HepG2 (cell line): ENCODE data around the gene PSMC2. TPM values are rescaled to one million over a fixed set of nuclear protein-coding genes. Genes with fewer than 3 reads are reported as not detected.
A peak's percentile ranks its signal among the peaks of the same experiment; 100 is the strongest.

Experiments used
- ATAC-seq: fragments of 200-7000 bp; cut with Tn5 transposase; 3 replicates; pipeline ENCODE4 v1.9.1; 2020; ENCODE audit warnings: mild to moderate bottlenecking, moderate library complexity
- BruUV-seq: library from RNA; stranded (reverse); fragments of 400-500 nt; replicated peaks from 2 replicates; lab custom pipeline; 2021; lab: Mats Ljungman, UMichigan
- CTCF ChIA-PET: fragments of 300-600 bp; formaldehyde crosslinking; extraction: SDS; loops from one replicate; lab custom pipeline; 2021; ENCODE audit warnings: low total read pairs, inconsistent platforms, low intra/inter-chr PET ratio; lab: Yijun Ruan, JAX
- POLR2A ChIA-PET: fragments of 350-600 bp; sonication (Branson Sonifier 250); formaldehyde crosslinking; loops from one replicate; lab custom pipeline; 2020; ENCODE audit warnings: antibody characterized with exemption, inconsistent platforms; lab: Yijun Ruan, JAX
- DNase-seq: peaks from one replicate; pipeline ENCODE4 v3.0.0-alpha.2; 2015; ENCODE audit warnings: low spot score
- FAIRE-seq: peaks from 3 replicates; lab custom pipeline; 2011; peaks lifted over from hg19 to GRCh38; lab: Jason Lieb, UNC
- H2AFZ ChIP-seq: one replicate; pipeline ENCODE4 v1.6.1; 2011; ENCODE audit warnings: low read length, inconsistent platforms
- H3K27ac ChIP-seq: fragments of 300-600 bp; 3 replicates; pipeline ENCODE4 v1.8.0; 2011; ENCODE audit warnings: mixed run types, mild to moderate bottlenecking, mixed read lengths, low read length, inconsistent platforms; ENCODE audit not compliant: insufficient read depth; ENCODE audit errors: extremely low read length
- H3K27me3 ChIP-seq, 2 experiments: fragments of 200-600 bp in 1 of 2; 2 replicates in 1 of 2; 3 replicates in 1 of 2; pipeline versions ENCODE4 v1.6.0 to v1.8.0; 2011; ENCODE audit warnings: low read length in 2 of 2, mild to moderate bottlenecking in 2 of 2, moderate library complexity in 2 of 2, inconsistent platforms in 1 of 2; ENCODE audit not compliant: insufficient read depth in 2 of 2, control insufficient read depth in 1 of 2
- H3K36me3 ChIP-seq, 2 experiments: fragments of 200-600 bp in 1 of 2; replicated peaks in 1 of 2; 2 replicates in 1 of 2; 3 replicates in 1 of 2; pipeline versions ENCODE4 v1.5.1 to v1.8.0; 2011; ENCODE audit warnings: low read length in 2 of 2, inconsistent platforms in 1 of 2; ENCODE audit not compliant: insufficient read depth in 2 of 2, control insufficient read depth in 1 of 2
- H3K4me1 ChIP-seq: 2 replicates; pipeline ENCODE4 v1.5.1; 2012; ENCODE audit warnings: low read length, inconsistent platforms; ENCODE audit not compliant: insufficient read depth
- H3K4me2 ChIP-seq: 2 replicates; pipeline ENCODE4 v1.6.0; 2011; ENCODE audit warnings: low read depth, low read length, inconsistent platforms
- H3K4me3 ChIP-seq, 3 experiments: fragments of 200-600 bp in 1 of 3; sonication (generic), shearing (Covaris generic) in 1 of 3; replicated peaks in 1 of 3; 2 replicates each; pipeline ENCODE4 v1.5.1; 2011 to 2016; ENCODE audit warnings: low read length in 3 of 3, inconsistent platforms in 2 of 3, low read depth in 2 of 3, mild to moderate bottlenecking in 2 of 3, control low read depth in 1 of 3, mixed read lengths in 1 of 3; ENCODE audit not compliant: insufficient read depth in 1 of 3
- H3K79me2 ChIP-seq: one replicate; pipeline ENCODE4 v1.6.1; 2011; ENCODE audit warnings: low read length, inconsistent platforms; ENCODE audit not compliant: insufficient read depth
- H3K9ac ChIP-seq: 2 replicates; pipeline ENCODE4 v1.6.0; 2011; ENCODE audit warnings: mild to moderate bottlenecking, low read depth, low read length, inconsistent platforms; ENCODE audit not compliant: insufficient read depth
- H3K9me3 ChIP-seq: 2 replicates; pipeline ENCODE4 v1.5.1; 2012; ENCODE audit warnings: mild to moderate bottlenecking, low read length
- H4K20me1 ChIP-seq: 2 replicates; pipeline ENCODE4 v1.6.0; 2011; ENCODE audit warnings: inconsistent platforms, mild to moderate bottlenecking, low read length, moderate library complexity; ENCODE audit not compliant: insufficient read depth
- ESRRA ChIP-seq: sonication (generic); formaldehyde crosslinking; IDR thresholded peaks from 2 replicates; pipeline ENCODE4 v1.5.1; 2020; ENCODE audit warnings: mild to moderate bottlenecking, low read depth, missing genetic modification reagents
- ISL2 ChIP-seq: sonication (generic); formaldehyde crosslinking; IDR thresholded peaks from 2 replicates; pipeline ENCODE4 v1.5.0; 2020; ENCODE audit warnings: missing genetic modification reagents
- KDM4B ChIP-seq: sonication (generic); formaldehyde crosslinking; IDR thresholded peaks from 2 replicates; pipeline ENCODE4 v1.4.0; 2020; ENCODE audit warnings: missing genetic modification reagents
- MXD4 ChIP-seq: IDR thresholded peaks from 2 replicates; pipeline ENCODE4 v1.6.1; 2016; ENCODE audit warnings: mild to moderate bottlenecking, missing biosample characterization, missing genetic modification reagents
- REL ChIP-seq: sonication (generic); formaldehyde crosslinking; conservative IDR thresholded peaks from 2 replicates; pipeline ENCODE4 v1.8.0; 2022; ENCODE audit warnings: mild to moderate bottlenecking, missing genetic modification reagents, moderate library complexity
- SOX6 ChIP-seq, 2 experiments: fragments of 450-650 bp in 1 of 2; sonication (generic) in 1 of 2; formaldehyde crosslinking in 1 of 2; IDR thresholded peaks; 2 replicates each; pipeline versions ENCODE4 v1.4.0 to v1.6.1; 2017 to 2020; ENCODE audit warnings: antibody characterized with exemption in 1 of 2, mild to moderate bottlenecking in 1 of 2, missing genetic modification reagents in 1 of 2
- XBP1 ChIP-seq: sonication (generic); formaldehyde crosslinking; IDR thresholded peaks from 2 replicates; pipeline ENCODE4 v1.5.0; 2020; ENCODE audit warnings: missing genetic modification reagents
- ZBTB1 ChIP-seq: sonication (generic); formaldehyde crosslinking; IDR thresholded peaks from 2 replicates; pipeline ENCODE4 v1.4.0; 2020; ENCODE audit warnings: missing genetic modification reagents, borderline replicate concordance
- ZKSCAN5 ChIP-seq: sonication (generic); formaldehyde crosslinking; IDR thresholded peaks from 2 replicates; pipeline ENCODE4 v1.5.1; 2020; ENCODE audit warnings: mild to moderate bottlenecking, missing genetic modification reagents
- ZNF274 ChIP-seq: sonication (generic); formaldehyde crosslinking; IDR thresholded peaks from 2 replicates; pipeline ENCODE4 v1.5.1; 2020; ENCODE audit warnings: mild to moderate bottlenecking, missing genetic modification reagents
- ZNF382 ChIP-seq: sonication (generic); formaldehyde crosslinking; IDR thresholded peaks from 2 replicates; pipeline ENCODE4 v1.5.0; 2020; ENCODE audit warnings: missing genetic modification reagents, mild to moderate bottlenecking, borderline replicate concordance
- ZNF549 ChIP-seq: sonication (generic); formaldehyde crosslinking; IDR thresholded peaks from 2 replicates; pipeline ENCODE4 v1.5.0; 2020; ENCODE audit warnings: missing genetic modification reagents
- ZNF564 ChIP-seq: sonication (generic); formaldehyde crosslinking; IDR thresholded peaks from 2 replicates; pipeline ENCODE4 v1.8.1; 2023; ENCODE audit warnings: mild to moderate bottlenecking, missing genetic modification reagents
- ZNF619 ChIP-seq: sonication (generic); formaldehyde crosslinking; IDR thresholded peaks from 2 replicates; pipeline ENCODE4 v1.4.0; 2020; ENCODE audit warnings: mild to moderate bottlenecking, missing genetic modification reagents
- ZUFSP ChIP-seq: sonication (generic); formaldehyde crosslinking; IDR thresholded peaks from 2 replicates; pipeline ENCODE4 v1.9.0; 2021; ENCODE audit warnings: missing genetic modification reagents, mild to moderate bottlenecking, borderline replicate concordance
- WGBS: methylation state at CpG from one replicate; pipeline ENCODE4 v1.1.6; 2017; ENCODE audit warnings: low lambda C conversion rate; 5-methylcytosine and 5-hydroxymethylcytosine counted together
- in situ Hi-C: cut with HindIII; loops from 2 replicates; pipeline ENCODE4 v1.10.0; 2017; ENCODE audit warnings: low pct_unique_long_range_greater_than_20kb; ENCODE audit not compliant: extremely low pct_ligation_motif_present
- intact Hi-C: fragments of 100-400 bp; cut with micrococcal nuclease; formaldehyde crosslinking; loops from one replicate; pipeline ENCODE4 v1.10.0; 2022; ENCODE audit not compliant: unreplicated experiment
- polyA plus RNA-seq, 8 experiments: library from polyadenylated mRNA; depleted of rRNA in 3 of 8; stranded (reverse) in 7 of 8; unstranded in 1 of 8; fragments of >200 nt; fragmentation: Illumina TruSeq in 4 of 8; extraction: Trizol in 4 of 8; gene quantifications; 2 replicates each; pipeline versions ENCODE4 v1.2.1 to v1.2.3, GENCODE V29; 2011 to 2016; ENCODE audit warnings: low read depth in 4 of 8, missing spikeins in 1 of 8, mixed read lengths in 1 of 8; ENCODE audit not compliant: insufficient read depth in 1 of 8
- total RNA-seq, 5 experiments: library from RNA; depleted of rRNA; stranded (reverse); fragments of >200 nt; fragmentation: Illumina TruSeq; extraction: Trizol; gene quantifications; 2 replicates each; pipeline ENCODE4 v1.2.3, GENCODE V29; 2016; ENCODE audit warnings: low read depth in 1 of 5
- TF ChIP-seq, protein P1 (sequence below): sonication (generic); formaldehyde crosslinking; IDR thresholded peaks from 2 replicates; pipeline ENCODE4 v1.4.0; 2020; ENCODE audit warnings: low read depth, mild to moderate bottlenecking, missing genetic modification reagents
- TF ChIP-seq, protein P2 (sequence below): sonication (generic); formaldehyde crosslinking; IDR thresholded peaks from 2 replicates; pipeline ENCODE4 v1.4.0; 2020; ENCODE audit warnings: missing genetic modification reagents
- TF ChIP-seq, protein P3 (sequence below): sonication (generic); formaldehyde crosslinking; IDR thresholded peaks from 2 replicates; pipeline ENCODE4 v1.5.0; 2020; ENCODE audit warnings: mild to moderate bottlenecking, missing genetic modification reagents

Gene PSMC2
- total and polyA plus RNA-seq, 2 of the 13 experiments (the other 11 are each of a cell fraction or from before 2014, with no cell fraction given), result 89.9 to 181 TPM

- Histone ChIP-seq H3K4me2 (peak overlapping the region; percentile 88), H3K27ac (no peak overlapping the region), H3K79me2 (peaks cover 69% of the 10 kb centered on the region), H3K9me3 (no peaks in the 10 kb centered on the region), H3K36me3 (peaks cover 2 to 14% of the 10 kb centered on the region in 2 experiments; a peak in 3 of 5 replicates), H3K9ac (peak overlapping the region; percentile 94), H3K4me1 (peaks cover 42% of the 10 kb centered on the region), H2AFZ (no peak overlapping the region), H3K4me3 (peak overlapping the region; percentile 82 to 99 (median 96); a peak in 5 of 6 replicates), H4K20me1 (peaks cover 7% of the 10 kb centered on the region; the same call in 1 of the 2 replicates), H3K27me3 (no peaks in the 10 kb centered on the region; a peak in 1 of 5 replicates)
- no TSS peak for BruUV-seq
- ATAC-seq (no peak), DNase-seq (no peak), FAIRE-seq (no peak)
- 8% methylated on average over 2 of the region's 2 CpGs for WGBS
- TF ChIP-seq ZBTB1, result no peak
- TF ChIP-seq ZNF564 (CRISPR knock-in tag), result no peak
- TF ChIP-seq ZNF619 (CRISPR knock-in tag), result no peak
- TF ChIP-seq REL (CRISPR knock-in tag), result no peak
- TF ChIP-seq ZNF382, result no peak
- no peak for TF ChIP-seq ZNF274 (CRISPR knock-in tag)
- TF ChIP-seq, protein P1, sequence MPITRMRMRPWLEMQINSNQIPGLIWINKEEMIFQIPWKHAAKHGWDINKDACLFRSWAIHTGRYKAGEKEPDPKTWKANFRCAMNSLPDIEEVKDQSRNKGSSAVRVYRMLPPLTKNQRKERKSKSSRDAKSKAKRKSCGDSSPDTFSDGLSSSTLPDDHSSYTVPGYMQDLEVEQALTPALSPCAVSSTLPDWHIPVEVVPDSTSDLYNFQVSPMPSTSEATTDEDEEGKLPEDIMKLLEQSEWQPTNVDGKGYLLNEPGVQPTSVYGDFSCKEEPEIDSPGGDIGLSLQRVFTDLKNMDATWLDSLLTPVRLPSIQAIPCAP (CRISPR knock-in tag), result no peak
- no peak for TF ChIP-seq SOX6 (IDR thresholded peaks at IDR 0.05)
- no peak for TF ChIP-seq SOX6 (CRISPR knock-in tag; IDR thresholded peaks at IDR 0.05)
- TF ChIP-seq, protein P2, sequence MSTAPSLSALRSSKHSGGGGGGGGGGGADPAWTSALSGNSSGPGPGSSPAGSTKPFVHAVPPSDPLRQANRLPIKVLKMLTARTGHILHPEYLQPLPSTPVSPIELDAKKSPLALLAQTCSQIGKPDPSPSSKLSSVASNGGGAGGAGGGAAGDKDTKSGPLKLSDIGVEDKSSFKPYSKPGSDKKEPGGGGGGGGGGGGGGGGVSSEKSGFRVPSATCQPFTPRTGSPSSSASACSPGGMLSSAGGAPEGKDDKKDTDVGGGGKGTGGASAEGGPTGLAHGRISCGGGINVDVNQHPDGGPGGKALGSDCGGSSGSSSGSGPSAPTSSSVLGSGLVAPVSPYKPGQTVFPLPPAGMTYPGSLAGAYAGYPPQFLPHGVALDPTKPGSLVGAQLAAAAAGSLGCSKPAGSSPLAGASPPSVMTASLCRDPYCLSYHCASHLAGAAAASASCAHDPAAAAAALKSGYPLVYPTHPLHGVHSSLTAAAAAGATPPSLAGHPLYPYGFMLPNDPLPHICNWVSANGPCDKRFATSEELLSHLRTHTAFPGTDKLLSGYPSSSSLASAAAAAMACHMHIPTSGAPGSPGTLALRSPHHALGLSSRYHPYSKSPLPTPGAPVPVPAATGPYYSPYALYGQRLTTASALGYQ, result no peak
- TF ChIP-seq, protein P3, sequence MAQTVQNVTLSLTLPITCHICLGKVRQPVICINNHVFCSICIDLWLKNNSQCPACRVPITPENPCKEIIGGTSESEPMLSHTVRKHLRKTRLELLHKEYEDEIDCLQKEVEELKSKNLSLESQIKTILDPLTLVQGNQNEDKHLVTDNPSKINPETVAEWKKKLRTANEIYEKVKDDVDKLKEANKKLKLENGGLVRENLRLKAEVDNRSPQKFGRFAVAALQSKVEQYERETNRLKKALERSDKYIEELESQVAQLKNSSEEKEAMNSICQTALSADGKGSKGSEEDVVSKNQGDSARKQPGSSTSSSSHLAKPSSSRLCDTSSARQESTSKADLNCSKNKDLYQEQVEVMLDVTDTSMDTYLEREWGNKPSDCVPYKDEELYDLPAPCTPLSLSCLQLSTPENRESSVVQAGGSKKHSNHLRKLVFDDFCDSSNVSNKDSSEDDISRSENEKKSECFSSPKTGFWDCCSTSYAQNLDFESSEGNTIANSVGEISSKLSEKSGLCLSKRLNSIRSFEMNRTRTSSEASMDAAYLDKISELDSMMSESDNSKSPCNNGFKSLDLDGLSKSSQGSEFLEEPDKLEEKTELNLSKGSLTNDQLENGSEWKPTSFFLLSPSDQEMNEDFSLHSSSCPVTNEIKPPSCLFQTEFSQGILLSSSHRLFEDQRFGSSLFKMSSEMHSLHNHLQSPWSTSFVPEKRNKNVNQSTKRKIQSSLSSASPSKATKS (CRISPR knock-in tag), result no peak
- no peak for TF ChIP-seq ZUFSP
- TF ChIP-seq XBP1 (CRISPR knock-in tag), result no peak
- no peak for TF ChIP-seq ESRRA (CRISPR knock-in tag)
- no peak for TF ChIP-seq ZKSCAN5 (CRISPR knock-in tag)
- no peak for TF ChIP-seq MXD4 (CRISPR knock-in tag)
- no peak for TF ChIP-seq ZNF549 (CRISPR knock-in tag)
- TF ChIP-seq ISL2 (CRISPR knock-in tag), result no peak
- no peak for TF ChIP-seq KDM4B (CRISPR knock-in tag)
- intact Hi-C loops (no loop called here), in situ Hi-C loops (loop anchor here (10.0 kb wide), 1 partner anchor 56 kb away; no protein-coding TSS in a partner anchor)
- CTCF ChIA-PET, result no interaction called here
- POLR2A ChIA-PET, result no interaction called here
These were observed 1.5 kb downstream of the PSMC2 start for GRCh38 chr7:103348959-103349358.
